ENCODE results near the gene CSTB. TPM values are rescaled to one million over a fixed set of nuclear protein-coding genes. Genes with fewer than 3 reads are reported as not detected.

Gene CSTB
- total and polyA plus RNA-seq, 8 donors, result 0.58 to 403 (median 25.5) TPM

DNA sequence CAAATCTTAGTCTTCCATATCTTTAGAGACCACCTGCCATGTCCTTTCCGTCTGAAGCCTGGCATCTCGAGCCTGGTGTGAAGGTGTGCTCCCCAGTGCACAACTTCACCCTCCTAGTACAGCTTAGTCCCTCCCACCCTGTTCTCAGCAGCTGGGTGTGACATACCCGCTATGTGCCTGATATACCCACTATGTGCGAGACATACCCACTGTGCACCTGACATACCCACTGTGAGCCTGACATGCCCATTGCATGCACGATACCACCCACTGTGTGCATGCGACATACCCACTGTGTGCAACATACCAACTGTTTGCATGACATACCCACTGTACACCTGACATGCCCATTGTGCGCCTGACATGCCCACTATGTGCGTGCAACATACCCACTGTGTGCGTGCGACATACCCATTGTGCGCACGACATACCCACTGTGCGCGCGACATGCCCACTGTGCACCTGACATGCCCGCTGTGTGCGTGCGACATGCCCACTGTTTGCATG lies 10.2 kb upstream of the CSTB start:
- no peak overlapping the region for H3K4me3 ChIP-seq
- no peak overlapping the region for H3K27ac ChIP-seq
- peaks cover 0 to 4% (median 1%) of the 10 kb centered on the region in 4 donors for H3K36me3 ChIP-seq
- intact Hi-C loops (cut with DNase I; ENCODE audit: low total_unique reads), result no loop called here
- no peaks in the 10 kb centered on the region for H3K9me3 ChIP-seq
- WGBS, 5 donors, result 85 to 92% (median 88%) methylated on average over 18 of the region's 18 CpGs
- peaks cover 10 to 36% (median 23%) of the 10 kb centered on the region in 4 donors for H3K4me1 ChIP-seq
- DNase-seq, result no peak
- H3K27me3 ChIP-seq, result no peaks in the 10 kb centered on the region
- no peak for TF ChIP-seq POLR2A (IDR thresholded peaks at IDR 0.05)
- TF ChIP-seq EP300 (IDR thresholded peaks at IDR 0.05), result no peak
- TF ChIP-seq, protein P1, sequence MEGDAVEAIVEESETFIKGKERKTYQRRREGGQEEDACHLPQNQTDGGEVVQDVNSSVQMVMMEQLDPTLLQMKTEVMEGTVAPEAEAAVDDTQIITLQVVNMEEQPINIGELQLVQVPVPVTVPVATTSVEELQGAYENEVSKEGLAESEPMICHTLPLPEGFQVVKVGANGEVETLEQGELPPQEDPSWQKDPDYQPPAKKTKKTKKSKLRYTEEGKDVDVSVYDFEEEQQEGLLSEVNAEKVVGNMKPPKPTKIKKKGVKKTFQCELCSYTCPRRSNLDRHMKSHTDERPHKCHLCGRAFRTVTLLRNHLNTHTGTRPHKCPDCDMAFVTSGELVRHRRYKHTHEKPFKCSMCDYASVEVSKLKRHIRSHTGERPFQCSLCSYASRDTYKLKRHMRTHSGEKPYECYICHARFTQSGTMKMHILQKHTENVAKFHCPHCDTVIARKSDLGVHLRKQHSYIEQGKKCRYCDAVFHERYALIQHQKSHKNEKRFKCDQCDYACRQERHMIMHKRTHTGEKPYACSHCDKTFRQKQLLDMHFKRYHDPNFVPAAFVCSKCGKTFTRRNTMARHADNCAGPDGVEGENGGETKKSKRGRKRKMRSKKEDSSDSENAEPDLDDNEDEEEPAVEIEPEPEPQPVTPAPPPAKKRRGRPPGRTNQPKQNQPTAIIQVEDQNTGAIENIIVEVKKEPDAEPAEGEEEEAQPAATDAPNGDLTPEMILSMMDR (IDR thresholded peaks at IDR 0.05), result no peak
- TF ChIP-seq POLR2AphosphoS5 (IDR thresholded peaks at IDR 0.05), result no peak

DNA sequence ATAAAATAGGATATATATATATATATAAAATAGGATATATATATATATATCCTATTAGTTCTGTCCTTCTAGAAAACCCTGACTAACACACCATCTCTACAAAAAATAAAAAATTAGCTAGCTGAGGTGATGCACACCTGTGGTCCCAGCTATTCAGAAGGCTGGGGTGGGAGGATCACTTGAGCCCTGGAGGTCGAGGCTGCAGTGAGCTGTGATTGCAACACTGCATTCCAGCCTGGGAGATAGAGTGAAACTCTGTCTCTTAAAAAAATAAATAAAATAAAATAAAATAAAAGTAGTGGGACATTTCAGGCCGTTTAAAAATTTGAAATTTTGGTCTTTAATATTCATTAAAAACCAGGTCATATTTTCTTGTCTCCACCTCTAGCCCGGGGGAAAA lies 9.0 kb upstream of the CSTB start:
- Histone ChIP-seq H3K4me3 (no peak overlapping the region), H3K4me1 (peaks cover 2 to 24% (median 11%) of the 10 kb centered on the region in 4 donors), H3K36me3 (no peaks in the 10 kb centered on the region), H3K27ac (no peak overlapping the region), H3K9me3 (no peaks in the 10 kb centered on the region), H3K27me3 (no peaks in the 10 kb centered on the region)
- WGBS, 5 donors, result 50 to 58% (median 53%) methylated on average over 3 of the region's 3 CpGs
- TF ChIP-seq, protein P1 (IDR thresholded peaks at IDR 0.05), result no peak
- TF ChIP-seq POLR2AphosphoS5 (IDR thresholded peaks at IDR 0.05), result no peak
- no peak for DNase-seq
- intact Hi-C loops (cut with DNase I; ENCODE audit: low total_unique reads), result no loop called here

DNA sequence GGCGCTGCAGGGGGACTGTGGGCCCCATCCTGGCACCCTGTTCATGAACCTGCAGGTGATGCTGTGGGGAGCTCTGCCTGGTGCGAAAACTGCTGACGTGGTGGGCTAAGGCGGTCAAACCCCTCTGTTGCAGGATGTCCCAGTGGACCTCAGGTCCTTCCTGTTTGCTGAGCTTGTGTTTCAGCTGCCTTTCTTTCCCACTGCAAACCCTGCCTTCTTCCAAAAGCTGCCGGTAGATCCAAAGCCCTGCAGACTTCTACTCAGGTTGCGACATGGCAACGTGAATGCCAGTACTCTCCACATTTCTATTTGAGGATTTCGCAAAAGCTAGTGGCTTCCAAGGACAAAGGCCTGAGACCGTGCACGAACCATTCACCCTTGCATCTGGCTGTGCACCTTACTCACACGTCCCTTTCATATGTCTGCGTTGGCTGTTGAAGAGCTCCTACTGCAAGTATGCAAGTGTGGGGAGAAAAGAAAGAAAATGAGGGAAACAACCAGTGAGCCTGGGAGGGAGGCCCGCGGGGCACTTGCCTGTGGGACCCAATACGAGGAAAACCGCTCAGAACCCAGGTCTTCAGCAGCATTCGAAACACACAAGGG lies 7.1 kb upstream of the CSTB start:
- TF ChIP-seq EP300 (IDR thresholded peaks at IDR 0.05), result no peak

GRCh38 chr21:43782431-43783097 lies 6.5 kb upstream of the CSTB start:
- H3K27ac ChIP-seq, result peak overlapping the region in 1 of 5 donors; percentile 23
- TF ChIP-seq POLR2A (IDR thresholded peaks at IDR 0.05), result no peak
- TF ChIP-seq, protein P1 (IDR thresholded peaks at IDR 0.05), result no peak
- TF ChIP-seq POLR2AphosphoS5 (IDR thresholded peaks at IDR 0.05), result peak in 2 of 3 donors; percentile 18 to 45
- TF ChIP-seq EP300 (IDR thresholded peaks at IDR 0.05), result no peak
- no peaks in the 10 kb centered on the region for H3K36me3 ChIP-seq
- no peaks in the 10 kb centered on the region for H3K27me3 ChIP-seq
- peak in 1 of 2 donors; percentile 58 for DNase-seq
- no peaks in the 10 kb centered on the region for H3K9me3 ChIP-seq
- intact Hi-C loops (cut with DNase I; ENCODE audit: low total_unique reads), result no loop called here
- WGBS, 5 donors, result 66 to 76% (median 72%) methylated on average over 5 of the region's 5 CpGs
- peaks cover 0 to 22% (median 0%) of the 10 kb centered on the region in 4 donors for H3K4me1 ChIP-seq
- H3K4me3 ChIP-seq, result no peak overlapping the region

More for the DNA sequence above, 7.1 kb upstream of the CSTB start:
- no peak for DNase-seq
- Histone ChIP-seq H3K4me3 (no peak overlapping the region), H3K4me1 (peaks cover 0 to 23% (median 0%) of the 10 kb centered on the region in 4 donors), H3K36me3 (no peaks in the 10 kb centered on the region), H3K27ac (peak overlapping the region in 1 of 5 donors; percentile 23), H3K9me3 (no peaks in the 10 kb centered on the region), H3K27me3 (no peaks in the 10 kb centered on the region)
- intact Hi-C loops (cut with DNase I; ENCODE audit: low total_unique reads), result no loop called here
- WGBS, 5 donors, result 78 to 87% (median 82%) methylated on average over 17 of the region's 17 CpGs

DNA sequence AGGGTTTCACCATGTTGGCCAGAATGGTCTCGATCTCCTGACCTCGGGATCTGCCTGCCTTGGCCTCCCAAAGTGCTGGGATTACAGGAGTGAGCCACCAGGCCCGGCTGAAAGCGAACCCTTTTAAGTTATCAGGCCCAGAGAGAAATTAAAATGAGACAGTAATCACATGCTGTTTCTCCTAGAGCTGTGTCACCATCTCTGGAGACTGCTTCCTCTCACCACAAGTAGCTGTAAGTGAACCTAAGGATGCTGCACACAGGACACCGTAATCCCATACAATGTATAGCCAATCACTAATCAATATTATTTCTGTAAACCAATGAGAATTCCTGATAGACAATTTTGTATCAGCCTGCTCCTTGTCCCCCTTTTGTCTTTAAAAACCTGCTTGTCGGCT lies 5.7 kb upstream of the CSTB start:
- H3K27ac ChIP-seq, result no peak overlapping the region
- no peak overlapping the region for H3K4me3 ChIP-seq
- 68 to 96% (median 86%) methylated on average over 6 of the region's 6 CpGs for WGBS, 5 donors

More for the DNA sequence above, 5.7 kb upstream of the CSTB start:
- intact Hi-C loops (cut with DNase I; ENCODE audit: low total_unique reads), result no loop called here
- no peak for DNase-seq
- no peaks in the 10 kb centered on the region for H3K36me3 ChIP-seq
- H3K9me3 ChIP-seq, result no peaks in the 10 kb centered on the region
- no peak for TF ChIP-seq POLR2AphosphoS5 (IDR thresholded peaks at IDR 0.05)
- TF ChIP-seq EP300 (IDR thresholded peaks at IDR 0.05), result no peak
- TF ChIP-seq, protein P1 (IDR thresholded peaks at IDR 0.05), result no peak
- no peak for TF ChIP-seq POLR2A (IDR thresholded peaks at IDR 0.05)
- H3K27me3 ChIP-seq, result no peaks in the 10 kb centered on the region
- H3K4me1 ChIP-seq, result peaks cover 0 to 22% (median 0%) of the 10 kb centered on the region in 4 donors

Measured in stomach (tissue), 9 donors.